ENCODE data around the gene CCDC177. TPM values are rescaled to one million over a fixed set of nuclear protein-coding genes. Genes with fewer than 3 reads are reported as not detected.

The CCDC177 gene
- total and polyA plus RNA-seq, 9 of the 15 experiments (the other 6 are each of a cell fraction or from before 2014, with no cell fraction given), result not detected

- peaks cover 11 to 74% of the 10 kb centered on the region in 2 experiments; a peak in 4 of 5 replicates for H3K4me1 ChIP-seq (replicated peaks in 1 of 2; ENCODE audit: control insufficient read depth in 2 of 2, insufficient read depth in 2 of 2, low read length in 2 of 2)
- H3K79me2 ChIP-seq (ENCODE audit: control insufficient read depth, insufficient read depth, low read length), result peaks cover 99% of the 10 kb centered on the region
- no TSS peak for BruUV-seq (replicated peaks)
- H3K9me1 ChIP-seq (ENCODE audit: control insufficient read depth, insufficient read depth, low read length), result no peaks in the 10 kb centered on the region
- H3K9ac ChIP-seq (ENCODE audit: insufficient read depth in 1 of 2, low read depth in 2 of 2, low read length in 2 of 2), result no peak overlapping the region; a peak in 1 of 4 replicates
- peak overlapping the region; percentile 28; the same call in 1 of the 3 replicates for H3K27ac ChIP-seq (ENCODE audit: extremely low read depth, low read depth, low read length)
- FAIRE-seq, result no peak
- DNase-seq (ENCODE audit: extremely low read depth in 1 of 4, low spot score in 3 of 4), result no peak
- 63% methylated on average over 5 of the region's 5 CpGs for WGBS (ENCODE audit: insufficient coverage, low coverage, missing lambda C conversion rate)
- H4K20me1 ChIP-seq (replicated peaks; ENCODE audit: control insufficient read depth, insufficient read depth, low read length), result 0 out of 2 replicates have a peak, but pooled peaks cover 2% of the 10 kb centered on the region
- no peak overlapping the region for H3K4me3 ChIP-seq
- intact Hi-C loops (cut with micrococcal nuclease) (no loop called here), in situ Hi-C loops (cut with MboI) (no loop called here)
- ChIA-PET CTCF (ENCODE audit: low intra/inter-chr PET ratio) (no interaction called here), POLR2A (no interaction called here)
- H3K4me2 ChIP-seq (ENCODE audit: insufficient read depth, low read length), result no peak overlapping the region
- H3K9me3 ChIP-seq (replicated peaks; ENCODE audit: control insufficient read depth, insufficient read depth, low read depth, low read length), result no peaks in the 10 kb centered on the region
- H2AFZ ChIP-seq (ENCODE audit: low read depth, low read length), result no peak overlapping the region
- H3K27me3 ChIP-seq (ENCODE audit: control insufficient read depth in 2 of 2, insufficient read depth in 2 of 2, low read length in 2 of 2), result no peaks in the 10 kb centered on the region
- H3K36me3 ChIP-seq (ENCODE audit: control insufficient read depth, insufficient read depth, low read length), result peaks cover 28% of the 10 kb centered on the region; the same call in 2 of the 3 replicates
- ATAC-seq, result no peak; the same call in 2 of the 3 replicates
- TF ChIP-seq ZNF212 (CRISPR knock-in tag; IDR thresholded peaks at IDR 0.05), result no peak
- TF ChIP-seq RHOXF2B (CRISPR knock-in tag; conservative IDR thresholded peaks at IDR 0.05), result no peak
- no peak for TF ChIP-seq TEAD1 (CRISPR knock-in tag; IDR thresholded peaks at IDR 0.05)
- no peak for TF ChIP-seq CLOCK (CRISPR knock-in tag; IDR thresholded peaks at IDR 0.05; ENCODE audit: borderline replicate concordance)
- TF ChIP-seq ELF4 (CRISPR knock-in tag; IDR thresholded peaks at IDR 0.05), result no peak
- no peak for TF ChIP-seq ZNF57 (CRISPR knock-in tag; IDR thresholded peaks at IDR 0.05)
- TF ChIP-seq ZNF253 (CRISPR knock-in tag; conservative IDR thresholded peaks at IDR 0.05), result no peak
- no peak for TF ChIP-seq CGGBP1 (CRISPR knock-in tag; IDR thresholded peaks at IDR 0.05)
- TF ChIP-seq ATF3 (IDR thresholded peaks at IDR 0.05), result peak; percentile 23; the same call in 1 of the 2 replicates
- no peak for TF ChIP-seq ATF3 (CRISPR knock-in tag; conservative IDR thresholded peaks at IDR 0.05)
- TF ChIP-seq HMBOX1 (IDR thresholded peaks at IDR 0.05), result peak; percentile 90
- TF ChIP-seq FOXJ3 (CRISPR knock-in tag; IDR thresholded peaks at IDR 0.05), result no peak
Measured at GRCh38 chr14:69620211-69620611, 45.5 kb upstream of the CCDC177 start.
